HG03571 (cell line): ENCODE measurements around the gene USP22.
"Not testable (repeated sequence)": the region's sequence is repeated elsewhere in the genome, so short reads cannot be mapped to it uniquely, and the experiment has no call there.

Experiments used
- ATAC-seq: cut with Tn5 transposase; IDR thresholded peaks from one replicate; pipeline ENCODE4 v1.9.1; 2021; ENCODE audit not compliant: unreplicated experiment

Gene USP22

GRCh38 chr17:21042458-21043295, at the start of gene USP22:
TSS of gene USP22 (minus strand) at chr17:21043011. CDS start at chr17:21042835, 176 bp downstream.
- ATAC-seq, result peak; percentile 53

- no peak for ATAC-seq
Measured at GRCh38 chr17:21090902-21091618, 48.2 kb upstream of the USP22 start.

- peak; percentile 75 for ATAC-seq
Measured at GRCh38 chr17:21089933-21090901, 47.4 kb upstream of the USP22 start.

GRCh38 chr17:21089145-21089544, 46.3 kb upstream of the USP22 start:
- no peak for ATAC-seq

GRCh38 chr17:21085707-21086106, 42.9 kb upstream of the USP22 start:
- ATAC-seq, result no peak

GRCh38 chr17:21085280-21085679, 42.5 kb upstream of the USP22 start:
- not testable (repeated sequence) for ATAC-seq

- no peak for ATAC-seq
Measured at GRCh38 chr17:21082001-21082436, 39.2 kb upstream of the USP22 start.

- ATAC-seq, result no peak
Measured at GRCh38 chr17:21079196-21079595, 36.4 kb upstream of the USP22 start.

- no peak for ATAC-seq
Measured at GRCh38 chr17:21078016-21078780, 35.4 kb upstream of the USP22 start.

- ATAC-seq, result no peak
Measured at GRCh38 chr17:21077281-21077680, 34.5 kb upstream of the USP22 start.

GRCh38 chr17:21076242-21076641, 33.4 kb upstream of the USP22 start:
- ATAC-seq, result no peak

- ATAC-seq, result no peak
Measured at GRCh38 chr17:21075739-21076085, 32.9 kb upstream of the USP22 start.

- no peak for ATAC-seq
Measured at GRCh38 chr17:21072745-21073197, 30.0 kb upstream of the USP22 start.

GRCh38 chr17:21066394-21066793, 23.6 kb upstream of the USP22 start:
- no peak for ATAC-seq

GRCh38 chr17:21061971-21062526, 19.2 kb upstream of the USP22 start:
- ATAC-seq, result peak; percentile 82

GRCh38 chr17:21061158-21061835, 18.5 kb upstream of the USP22 start:
- ATAC-seq, result no peak

GRCh38 chr17:21059761-21060160, 16.9 kb upstream of the USP22 start:
- ATAC-seq, result no peak

- no peak for ATAC-seq
Measured at GRCh38 chr17:21058098-21058893, 15.5 kb upstream of the USP22 start.

- ATAC-seq, result peak; percentile 71
Measured at GRCh38 chr17:21053056-21053455, 10.2 kb upstream of the USP22 start.
